ENCODE results near the gene EWSR1. TPM values are rescaled to one million over a fixed set of nuclear protein-coding genes. Genes with fewer than 3 reads are reported as not detected.
"Not testable (repeated sequence)": the region's sequence is repeated elsewhere in the genome, so short reads cannot be mapped to it uniquely, and the experiment has no call there.

EWSR1 gene
- total RNA-seq, 1 donor = 176 TPM

GRCh38 chr22:29343313-29343805 is 75.3 kb downstream of the EWSR1 start:
- no peak overlapping the region for H3K4me3 ChIP-seq (ENCODE audit: low read depth, low read length)
- TF ChIP-seq CTCF (IDR thresholded peaks at IDR 0.05; ENCODE audit: insufficient read depth, low read length) = no peak
- peak; percentile 34 for DNase-seq (ENCODE audit: low read depth)

GRCh38 chr22:29344137-29344536 is 76.1 kb downstream of the EWSR1 start:
- TF ChIP-seq CTCF (IDR thresholded peaks at IDR 0.05; ENCODE audit: insufficient read depth, low read length) = no peak
- DNase-seq (ENCODE audit: low read depth) = peak; percentile 91
- H3K4me3 ChIP-seq (ENCODE audit: low read depth, low read length) = no peak overlapping the region

GRCh38 chr22:29344889-29345288 is 76.8 kb downstream of the EWSR1 start:
- DNase-seq (ENCODE audit: low read depth); H3K4me3 ChIP-seq (ENCODE audit: low read depth, low read length): not testable (repeated sequence)

GRCh38 chr22:29345932-29346331 is 77.9 kb downstream of the EWSR1 start:
- no peak for TF ChIP-seq CTCF (IDR thresholded peaks at IDR 0.05; ENCODE audit: insufficient read depth, low read length)
- H3K4me3 ChIP-seq (ENCODE audit: low read depth, low read length) = no peak overlapping the region
- DNase-seq (ENCODE audit: low read depth) = peak; percentile 37

GRCh38 chr22:29346659-29347058 is 78.6 kb downstream of the EWSR1 start:
- DNase-seq (ENCODE audit: low read depth) = no peak
- H3K4me3 ChIP-seq (ENCODE audit: low read depth, low read length) = no peak overlapping the region
- TF ChIP-seq CTCF (IDR thresholded peaks at IDR 0.05; ENCODE audit: insufficient read depth, low read length) = no peak

- no peak for DNase-seq (ENCODE audit: low read depth)
- no peak overlapping the region for H3K4me3 ChIP-seq (ENCODE audit: low read depth, low read length)
- TF ChIP-seq CTCF (IDR thresholded peaks at IDR 0.05; ENCODE audit: insufficient read depth, low read length) = no peak
Observed at GRCh38 chr22:29348041-29348440, 80.0 kb downstream of the EWSR1 start.

- no peak overlapping the region for H3K4me3 ChIP-seq (ENCODE audit: low read depth, low read length)
- DNase-seq (ENCODE audit: low read depth) = no peak
- TF ChIP-seq CTCF (IDR thresholded peaks at IDR 0.05; ENCODE audit: insufficient read depth, low read length) = no peak
Observed at GRCh38 chr22:29348956-29349355, 80.9 kb downstream of the EWSR1 start.

Small RNA genes within 50 kb of the gene (small RNA-seq; reads per million reads assigned to genes)
- gene MIR3653 = not detected

Other genes starting within 250 kb of the EWSR1 start
- not detected in 2 replicates for gene C22orf31, start 206.4 kb upstream of the EWSR1 start, total RNA-seq (ENCODE audit: low replicate concordance)
- 2.5 and 5.7 TPM in 2 replicates for gene KREMEN1, start 195.2 kb upstream of the EWSR1 start, total RNA-seq (ENCODE audit: low replicate concordance)
- 0.08 TPM in 1 of 2 replicates, not detected in the other for gene EMID1, start 62.4 kb upstream of the EWSR1 start, total RNA-seq (ENCODE audit: low replicate concordance)
- 22.0 and 29.8 TPM in 2 replicates for gene RHBDD3, start 287 bp upstream of the EWSR1 start, total RNA-seq (ENCODE audit: low replicate concordance)
- 5.0 and 15.0 TPM in 2 replicates for gene GAS2L1, start 38.4 kb downstream of the EWSR1 start, total RNA-seq (ENCODE audit: low replicate concordance)
- not detected in 2 replicates for gene RASL10A, start 47.4 kb downstream of the EWSR1 start, total RNA-seq (ENCODE audit: low replicate concordance)
- 19.0 and 46.3 TPM in 2 replicates for gene AP1B1, start 120.3 kb downstream of the EWSR1 start, total RNA-seq (ENCODE audit: low replicate concordance)
- not detected in 2 replicates for gene RFPL1, start 170.3 kb downstream of the EWSR1 start, total RNA-seq (ENCODE audit: low replicate concordance)
- 0.49 and 0.54 TPM in 2 replicates for gene NEFH, start 211.9 kb downstream of the EWSR1 start, total RNA-seq (ENCODE audit: low replicate concordance)

All from fibroblast of the aortic adventitia (primary cell).